Iris pigment epithelial cell (primary cell): ENCODE data around the gene GGPS1.
"Not testable (repeated sequence)": the region's sequence is repeated elsewhere in the genome, so short reads cannot be mapped to it uniquely, and the experiment has no call there.

Source experiments
- DNase-seq: peaks from one replicate; pipeline ENCODE4 v3.0.0-alpha.2; 2011; ENCODE audit warnings: low read depth

The GGPS1 gene

DNA sequence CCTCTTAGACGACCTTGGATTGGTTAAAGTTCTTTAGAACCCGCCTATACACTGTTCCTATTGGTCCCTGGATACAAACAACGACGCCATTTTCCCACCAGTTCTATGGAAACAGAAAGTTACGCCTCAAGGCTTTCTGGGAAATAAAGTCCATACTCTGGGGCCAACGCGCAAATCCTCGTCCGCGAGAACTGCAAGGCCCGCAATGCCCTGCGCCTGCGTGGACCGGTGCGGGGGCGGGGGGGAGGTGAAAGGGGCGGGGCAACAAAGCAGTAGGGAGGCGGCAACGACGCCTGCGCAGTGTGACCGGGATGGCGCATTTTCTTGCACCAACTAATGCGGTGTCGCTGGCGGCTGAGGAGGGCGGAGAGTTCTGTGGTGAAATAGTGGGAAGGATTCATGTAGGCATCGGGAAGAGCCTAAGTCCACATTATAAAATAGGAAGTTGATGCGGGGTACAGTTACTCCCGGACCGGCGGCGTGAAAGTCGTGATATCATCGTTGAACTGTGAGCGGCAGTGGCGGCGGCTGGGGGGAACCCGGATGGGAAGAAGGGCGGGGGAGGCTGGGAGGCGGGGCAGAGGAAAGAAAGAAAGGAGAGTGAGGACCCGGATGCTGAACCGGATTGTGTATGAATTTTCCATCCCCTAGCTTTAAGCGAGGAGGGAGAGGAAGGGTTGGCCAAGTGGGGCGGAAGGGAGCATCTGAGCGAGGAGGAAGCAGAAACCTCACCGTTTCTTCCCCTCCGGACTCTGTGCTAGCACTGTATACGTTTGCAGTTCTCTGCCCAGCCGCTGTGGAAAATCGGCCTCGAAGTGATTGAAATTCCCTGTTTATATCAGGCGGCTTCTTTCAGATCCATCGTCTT lies at the start of gene GGPS1:
Gene GGPS1 (plus strand): TSS at position 300 of the 868 bp plus-strand sequence. CDS start 6,695 bp downstream, outside the sequence.
- DNase-seq = peak; percentile 100

DNA sequence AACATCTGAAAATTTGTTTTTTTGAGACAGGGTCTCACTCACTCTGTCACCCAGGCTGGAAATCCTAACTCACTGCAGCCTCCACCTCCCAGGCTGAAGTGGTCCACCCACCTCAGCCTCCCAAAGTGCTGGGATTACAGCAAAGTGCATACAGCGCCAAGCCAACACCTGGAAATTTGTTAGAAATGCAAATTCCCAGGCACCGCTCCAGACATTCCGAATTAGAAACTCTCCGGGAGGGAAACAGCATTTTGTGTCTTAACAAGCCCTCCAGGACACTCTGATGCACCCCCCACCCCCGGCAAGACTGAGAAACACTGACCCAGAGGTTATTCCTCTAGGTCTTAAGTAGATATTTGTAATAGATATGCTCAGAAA lies 49.5 kb upstream of the GGPS1 start:
- DNase-seq = no peak

DNA sequence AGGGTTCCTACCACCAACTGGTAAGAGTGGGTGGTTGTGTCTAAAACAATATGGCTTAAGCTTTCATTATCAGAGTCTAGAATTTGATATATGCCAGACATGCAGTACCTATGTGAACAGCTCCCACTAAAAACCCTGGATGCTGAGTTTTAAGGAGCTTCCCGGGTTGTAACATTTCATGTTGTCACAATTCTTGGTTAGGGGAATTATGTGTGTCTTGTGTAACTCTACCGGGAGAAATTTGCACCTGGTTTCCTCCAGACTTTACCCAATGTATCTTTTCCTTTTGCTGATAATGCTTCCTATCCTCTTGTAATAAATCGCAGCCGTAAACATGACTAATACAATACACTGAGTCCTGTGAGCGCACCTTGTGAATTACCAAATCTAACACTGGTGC lies 48.7 kb upstream of the GGPS1 start:
- DNase-seq = no peak

DNA sequence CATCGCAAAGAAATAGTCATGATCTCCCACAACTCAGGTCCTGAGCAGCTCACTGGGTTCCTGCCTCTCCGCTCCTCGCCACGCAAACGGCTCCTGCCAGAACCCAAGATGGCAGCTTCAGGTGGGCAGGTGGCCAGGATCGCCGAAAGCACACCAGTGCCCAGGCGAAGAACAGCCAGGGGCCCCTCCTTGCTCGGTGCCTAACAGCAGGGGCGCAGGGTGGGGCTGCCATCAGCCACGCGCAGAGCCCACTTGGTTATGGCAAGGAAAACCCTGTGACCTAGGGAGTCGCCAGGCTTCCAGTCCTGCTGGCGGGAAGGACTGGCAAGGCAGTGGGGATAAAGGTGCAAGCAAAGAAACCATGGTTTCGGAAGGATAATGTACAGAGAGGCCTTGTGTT lies 47.9 kb upstream of the GGPS1 start:
- DNase-seq = no peak

DNA sequence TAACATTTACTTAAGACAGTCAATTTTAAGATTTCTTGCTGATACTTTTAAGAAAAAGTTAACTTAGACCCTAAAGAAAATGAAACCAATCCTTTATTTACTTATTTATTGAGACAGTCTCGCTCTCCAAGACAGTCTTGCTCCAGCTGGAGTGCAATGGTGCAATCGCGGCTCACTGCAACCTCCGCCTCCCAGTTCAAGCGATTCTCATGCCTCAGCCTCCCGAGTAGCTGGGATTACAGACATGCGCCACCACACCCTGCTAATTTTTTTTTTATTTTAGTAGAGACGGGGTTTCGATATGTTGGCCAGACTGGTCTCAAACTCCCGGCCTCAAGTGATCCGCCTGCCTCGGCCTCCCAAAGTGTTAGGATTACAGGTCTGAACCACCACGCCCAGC lies 44.7 kb upstream of the GGPS1 start:
- DNase-seq = not testable (repeated sequence)

DNA sequence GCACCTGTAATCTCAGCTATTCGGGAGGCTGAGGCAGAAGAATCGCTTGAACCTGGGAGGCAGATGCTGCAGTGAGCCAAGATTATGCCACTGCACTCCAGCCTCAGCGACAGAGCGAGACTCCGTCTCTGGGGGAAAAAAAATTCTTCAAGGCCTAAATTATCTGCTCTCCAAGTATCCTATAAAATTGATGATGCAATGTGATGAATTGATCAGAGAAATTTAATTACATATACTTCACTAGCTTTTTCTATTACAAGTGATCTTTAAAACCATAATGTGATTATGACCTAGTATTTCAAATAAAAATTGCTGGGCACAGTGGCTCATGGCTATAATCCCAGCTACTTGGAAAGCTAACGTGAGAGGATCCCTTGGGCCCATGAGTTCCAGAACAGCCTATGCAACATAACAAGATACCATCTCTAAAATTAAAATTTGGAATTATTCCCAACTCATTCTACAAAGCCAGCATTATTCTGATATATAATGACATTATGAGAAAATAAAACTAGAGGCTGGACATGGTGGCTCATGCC lies 44.1 kb upstream of the GGPS1 start:
- DNase-seq = no peak

DNA sequence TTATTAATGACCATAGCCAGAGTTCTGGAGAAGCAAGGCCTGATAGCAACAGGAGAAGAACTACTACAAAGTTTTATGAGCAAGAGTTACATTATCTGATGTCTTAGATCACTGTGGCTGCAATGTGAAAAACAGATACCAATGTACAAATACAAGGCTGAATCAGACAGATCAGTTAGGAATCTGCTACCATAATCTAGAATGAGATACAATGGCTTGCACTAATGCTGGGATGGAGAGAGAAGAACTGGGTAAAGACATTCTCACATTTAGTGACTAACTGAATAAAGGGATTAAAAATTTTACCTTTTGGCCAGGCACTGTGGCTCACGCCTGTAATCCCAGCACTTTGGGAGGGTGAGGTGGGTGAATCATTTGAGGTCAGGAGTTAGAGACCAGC lies 41.7 kb upstream of the GGPS1 start:
- peak; percentile 47 for DNase-seq

DNA sequence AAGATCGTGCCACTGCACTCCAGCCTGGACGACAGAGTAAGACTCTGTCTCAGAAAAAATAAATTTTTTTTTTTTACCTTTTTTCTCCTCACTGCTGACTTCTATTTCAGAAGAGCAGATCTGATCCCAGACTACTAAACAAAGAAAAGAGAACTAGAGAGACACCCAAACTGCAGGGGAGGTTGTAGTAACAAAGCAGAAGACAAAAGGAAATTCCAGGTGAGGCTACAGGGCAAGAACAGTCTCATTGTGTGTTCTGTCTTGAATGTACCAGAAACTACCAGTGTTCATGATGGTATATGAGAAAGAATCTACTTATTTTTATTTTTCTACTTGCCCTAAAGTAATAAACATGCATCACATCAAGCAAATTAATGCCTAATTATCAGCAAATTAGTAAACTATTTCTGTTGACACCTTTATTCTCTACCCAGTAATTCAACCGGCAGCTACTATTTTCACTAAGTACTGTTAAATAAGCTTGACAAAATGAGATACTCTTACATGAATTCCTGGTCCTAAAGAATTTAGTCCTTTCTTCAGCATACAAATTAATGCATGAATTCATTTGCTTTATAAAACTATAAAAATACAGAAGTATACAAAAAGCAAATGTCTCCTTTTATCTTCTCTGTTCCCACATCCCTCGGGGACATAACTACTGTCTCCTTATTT lies 41.0 kb upstream of the GGPS1 start:
- no peak for DNase-seq

DNA sequence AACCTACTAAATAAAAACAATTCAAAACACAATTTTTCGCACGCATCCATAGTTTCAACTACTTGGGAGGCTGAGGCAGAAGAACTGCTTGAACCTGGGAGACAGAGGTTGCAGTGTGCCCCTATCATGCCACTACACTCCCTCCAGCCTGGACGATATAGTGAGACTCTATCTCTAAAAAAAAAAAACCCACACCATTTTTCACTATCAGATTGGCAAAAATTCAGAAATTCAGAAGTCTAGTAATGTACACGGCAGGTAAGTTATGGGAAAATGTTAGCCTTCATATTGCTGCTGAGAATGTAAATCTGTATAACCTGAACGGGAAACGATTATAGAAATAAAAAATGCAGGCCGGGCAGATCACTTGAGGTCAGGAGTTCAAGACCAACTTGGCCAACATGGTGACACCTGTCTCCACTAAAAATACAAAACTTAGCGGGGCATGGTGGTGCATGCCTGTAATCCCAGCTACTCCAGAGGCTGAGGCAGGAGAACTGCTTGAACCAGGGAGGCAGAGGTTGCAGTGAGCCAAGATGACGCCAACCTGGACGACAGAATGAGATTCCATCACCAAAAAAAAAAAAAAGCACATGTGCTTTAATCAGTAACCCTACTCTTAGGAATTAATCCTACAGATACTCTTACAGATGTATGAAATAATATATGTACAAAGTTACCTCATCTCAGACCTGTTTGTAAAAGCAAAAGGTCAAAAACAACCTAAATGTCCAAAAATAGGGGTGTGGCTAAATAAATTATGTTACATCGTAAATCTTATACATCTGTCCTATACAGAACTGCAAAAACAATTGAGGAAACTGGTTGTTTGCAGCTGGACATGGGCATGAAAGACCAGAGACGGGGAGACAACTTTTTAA lies 38.3 kb upstream of the GGPS1 start:
- DNase-seq = no peak

DNA sequence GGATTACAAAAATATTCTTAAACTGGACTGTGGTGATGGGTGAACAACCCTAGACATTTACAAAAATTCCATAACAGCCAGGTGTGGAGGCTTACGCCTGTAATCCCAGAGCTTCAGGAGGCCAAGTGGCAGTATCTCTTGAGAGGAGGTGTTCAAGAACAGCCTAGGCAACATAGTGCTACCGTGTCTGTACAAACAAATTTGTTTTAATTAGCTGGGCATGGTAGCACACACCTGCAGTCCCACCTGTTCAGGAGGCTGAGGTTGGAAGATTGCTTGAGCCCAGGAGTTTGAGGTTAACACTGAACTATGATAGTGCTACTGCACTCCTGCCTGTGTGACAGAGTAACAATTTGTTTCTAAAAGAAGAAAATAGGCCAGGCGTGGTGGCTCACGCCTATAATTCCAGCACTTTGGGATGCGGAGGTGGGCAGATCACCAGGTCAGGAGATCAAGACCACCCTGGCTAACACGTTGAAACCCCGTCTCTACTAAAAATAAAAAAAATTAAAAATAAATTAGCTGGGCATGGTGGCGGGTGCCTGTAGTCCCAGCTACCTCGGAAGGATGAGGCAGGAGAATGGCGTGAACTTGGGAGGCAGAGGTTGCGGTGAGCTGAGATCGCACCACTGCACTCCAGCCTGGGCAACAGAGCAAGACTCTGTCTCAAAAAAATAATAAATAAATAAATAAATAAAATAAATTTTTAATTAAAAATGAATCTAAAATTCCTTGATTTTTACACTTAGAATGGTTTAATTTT lies 37.4 kb upstream of the GGPS1 start:
- no peak for DNase-seq

DNA sequence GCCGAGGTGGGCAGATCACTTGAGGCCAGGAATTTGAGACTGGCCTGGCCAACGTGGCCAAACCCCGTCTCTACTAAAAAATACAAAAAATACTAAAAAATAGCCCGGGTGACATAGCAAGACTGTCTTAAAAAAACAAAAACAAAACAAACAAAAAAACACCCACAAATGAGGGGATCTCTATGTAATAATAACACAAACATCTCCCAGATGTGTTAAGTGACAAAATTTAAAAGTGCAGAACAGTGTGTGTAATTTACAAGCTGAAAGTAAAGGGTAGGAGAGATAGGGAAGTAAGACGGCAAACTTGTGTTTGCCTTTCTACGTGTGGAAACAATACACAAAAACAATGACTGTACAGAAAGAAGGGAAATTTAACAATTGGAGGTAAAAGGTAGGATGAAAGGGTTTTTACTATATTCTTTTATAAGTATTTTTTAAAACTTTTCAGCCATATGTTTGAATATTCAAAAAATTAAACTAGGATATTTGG lies 36.7 kb upstream of the GGPS1 start:
- no peak for DNase-seq

DNA sequence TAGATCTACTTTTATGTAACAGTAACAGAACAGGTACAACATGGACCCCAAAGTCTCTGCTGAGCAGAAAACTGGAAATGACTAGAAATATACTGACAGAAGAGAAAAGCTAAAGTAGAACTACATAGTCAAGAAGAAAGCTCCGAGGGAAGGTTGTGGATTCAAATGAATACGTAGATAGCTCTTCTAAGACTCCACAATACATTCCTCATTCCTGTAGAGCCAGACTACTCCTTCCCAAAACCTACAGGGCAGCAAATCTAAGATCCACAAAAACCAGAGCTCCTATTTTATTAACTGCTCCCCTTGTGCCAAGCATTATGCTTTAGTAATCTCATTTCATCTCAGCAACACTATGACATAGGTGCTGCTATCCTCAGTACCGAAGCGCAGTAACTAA lies 35.6 kb upstream of the GGPS1 start:
- DNase-seq = no peak

DNA sequence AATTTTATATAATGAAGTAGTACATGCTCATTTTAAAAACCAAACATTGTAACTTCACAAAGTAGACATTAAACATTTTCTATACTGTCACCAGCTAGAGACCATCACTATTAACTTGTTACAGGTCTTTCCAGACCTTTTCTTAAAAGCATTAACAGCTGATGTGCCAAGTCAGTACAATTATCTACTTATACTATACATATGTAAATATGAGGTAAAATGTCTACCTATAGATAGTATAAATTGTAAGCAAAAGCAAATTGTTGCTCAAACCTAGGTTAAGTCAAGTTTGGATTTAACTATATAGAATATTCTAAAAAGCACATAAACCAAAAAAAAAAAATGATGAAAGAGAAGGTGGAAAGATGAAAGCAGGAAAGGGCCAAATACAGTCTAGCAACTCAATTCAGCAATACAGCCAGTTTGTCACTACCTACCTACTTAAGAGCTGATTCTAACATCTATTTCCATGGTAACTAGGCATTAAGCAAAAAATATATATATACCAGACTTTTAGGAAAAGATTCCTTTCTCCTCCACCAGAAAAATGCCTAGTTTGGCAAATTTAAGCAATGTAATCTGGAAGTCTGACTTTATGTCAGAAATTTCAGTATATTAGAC lies 34.9 kb upstream of the GGPS1 start:
- DNase-seq = no peak

DNA sequence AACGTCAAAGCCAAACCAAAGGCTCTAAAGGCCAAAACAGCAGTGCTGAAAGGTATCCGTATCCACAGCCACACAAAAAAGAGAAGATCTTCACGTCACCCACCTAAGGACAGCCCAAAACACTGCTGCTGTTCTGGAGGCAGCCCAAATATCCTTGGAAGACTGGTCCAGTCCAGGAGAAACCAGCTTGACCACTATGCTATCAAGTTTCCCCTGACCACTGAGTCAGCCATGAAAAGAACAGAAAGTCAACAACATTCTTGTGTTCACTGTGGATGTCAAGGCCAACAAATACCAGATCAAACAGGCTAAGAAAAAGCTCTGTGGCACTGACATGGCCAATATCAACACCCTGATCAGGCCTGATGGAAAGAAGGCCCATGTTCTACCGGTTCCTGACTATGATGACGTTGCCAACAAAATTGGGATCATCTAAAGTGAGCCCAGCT lies 32.4 kb upstream of the GGPS1 start:
- DNase-seq = peak; percentile 96

DNA sequence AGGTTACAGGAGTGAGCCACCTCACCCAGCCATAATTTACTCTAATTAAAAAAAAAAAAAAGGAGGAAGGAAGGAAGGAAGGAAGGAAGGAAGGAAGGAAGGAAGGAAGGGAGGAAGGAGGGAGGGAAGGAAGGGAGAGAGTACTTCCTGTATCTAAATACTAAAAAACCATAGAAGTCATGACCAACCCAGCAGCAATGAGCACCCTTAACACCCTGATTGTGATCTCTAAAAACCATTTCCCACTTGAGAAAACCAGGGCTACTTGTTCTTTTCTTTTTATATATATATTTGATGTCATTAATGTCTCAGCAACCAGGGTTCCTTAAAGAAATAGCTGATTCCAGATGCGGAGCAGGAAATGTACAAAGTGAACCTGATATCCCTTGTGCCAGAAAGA lies 31.6 kb upstream of the GGPS1 start:
- no peak for DNase-seq

DNA sequence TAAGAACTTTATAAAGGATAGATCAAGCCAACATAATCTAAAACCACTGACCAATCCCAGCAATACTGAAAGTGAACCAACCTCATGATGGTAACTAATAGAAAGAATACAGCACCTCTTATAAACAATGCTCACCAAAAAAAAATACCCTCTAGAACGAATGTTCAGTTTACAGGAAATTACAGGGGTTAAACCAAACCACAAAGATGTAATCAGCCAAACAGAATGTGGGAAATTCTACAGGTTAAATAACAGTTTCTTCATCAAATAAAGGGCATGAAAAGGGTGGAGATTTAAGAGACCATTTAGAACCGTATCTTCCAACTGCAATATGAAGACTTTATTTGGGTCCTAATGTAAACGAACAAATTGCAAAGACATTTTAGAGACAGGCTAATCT lies 30.8 kb upstream of the GGPS1 start:
- peak; percentile 93 for DNase-seq

DNA sequence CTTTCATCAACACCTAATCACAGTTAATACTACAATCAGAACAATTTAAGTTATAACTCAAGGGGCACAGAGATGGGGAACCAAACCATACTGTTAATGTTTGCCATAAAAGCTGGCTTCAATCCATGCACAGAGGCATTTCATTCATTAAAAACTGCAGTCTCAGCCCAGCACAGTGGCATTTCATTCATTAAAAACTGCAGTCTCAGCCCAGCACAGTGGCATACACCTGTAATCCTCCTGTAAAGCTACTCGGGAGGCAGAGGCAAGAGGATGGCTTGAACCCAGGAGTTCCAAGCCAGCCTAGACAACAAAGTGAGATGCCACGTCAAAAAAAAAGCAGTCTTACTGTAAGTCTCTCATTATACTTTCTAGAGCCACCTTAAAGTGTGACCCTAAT lies 29.6 kb upstream of the GGPS1 start:
- DNase-seq = no peak

DNA sequence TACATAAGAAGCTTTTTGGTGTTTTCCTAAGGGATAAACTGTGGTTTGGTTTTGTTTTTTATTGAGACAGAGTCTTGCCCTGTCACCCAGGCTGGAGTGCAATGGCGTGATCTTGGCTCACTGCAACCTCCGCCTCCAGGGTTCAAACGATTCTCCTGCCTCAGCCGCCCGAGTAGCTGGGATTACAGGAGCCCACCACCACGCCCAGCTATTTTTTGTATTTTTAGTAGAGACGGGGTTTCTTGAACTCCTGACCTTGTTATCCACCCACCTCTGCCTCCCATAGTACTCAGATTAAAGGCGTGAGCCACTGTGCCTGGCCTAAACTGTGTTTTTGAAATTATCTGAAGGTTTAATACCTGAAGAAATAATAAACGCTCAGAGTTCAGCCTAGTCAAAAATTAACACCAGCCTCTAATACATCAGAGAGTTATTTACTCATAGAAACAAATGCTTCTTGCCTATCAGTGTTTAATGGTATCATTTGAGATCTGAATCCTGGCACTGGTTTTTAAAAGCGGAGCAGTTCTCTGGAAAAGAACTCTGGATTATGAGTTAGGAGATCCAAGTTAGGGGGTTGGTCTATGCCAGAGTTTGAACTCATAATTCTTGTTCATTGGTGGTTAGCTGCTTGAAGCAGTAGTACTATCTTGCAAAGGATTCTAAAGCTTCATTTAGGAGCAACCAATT lies 29.1 kb upstream of the GGPS1 start:
- no peak for DNase-seq

DNA sequence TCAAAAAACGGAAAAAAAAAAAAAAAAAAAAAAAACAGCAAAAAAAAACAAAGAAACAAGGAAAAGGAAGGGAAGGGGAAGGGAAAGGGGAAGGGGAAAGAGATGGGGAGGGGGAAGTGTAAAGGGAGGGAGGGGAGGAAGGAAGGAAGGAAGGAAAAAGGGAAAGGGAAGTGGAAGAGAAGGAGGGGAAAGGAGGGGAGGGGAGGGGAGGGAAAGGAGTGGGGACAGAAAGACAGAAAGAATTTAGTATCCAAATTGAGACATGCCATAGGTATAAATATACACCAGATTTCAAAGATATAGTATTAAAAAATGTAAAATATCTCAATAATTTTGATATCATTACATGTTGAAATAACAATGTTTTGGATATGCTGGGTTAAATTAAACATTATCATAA lies 26.2 kb upstream of the GGPS1 start:
- DNase-seq = no peak
